ENCODE measurements around the gene CDH13. TPM values are rescaled to one million over a fixed set of nuclear protein-coding genes. Genes with fewer than 3 reads are reported as not detected.

CDH13 gene
- total and polyA plus RNA-seq, 10 of the 15 experiments (the other 5 are each of a cell fraction or from before 2014, with no cell fraction given): under 0.01 to 0.05 TPM; not detected in 8

- ChIA-PET CTCF (no interaction called here), RAD21 (ENCODE audit: unreplicated experiment) (no interaction called here), POLR2A (no interaction called here), SMC1A (ENCODE audit: uncharacterized antibody, unreplicated experiment) (no interaction called here)
- Histone ChIP-seq H3K4me1 (ENCODE audit: control insufficient read depth, insufficient read depth, low read length) (no peaks in the 10 kb centered on the region), H2AFZ (ENCODE audit: control insufficient read depth, low read depth, low read length) (no peak overlapping the region), H3K4me3 (no peak overlapping the region), H4K20me1 (ENCODE audit: control insufficient read depth, insufficient read depth) (no peaks in the 10 kb centered on the region), H3K9me3 (replicated peaks; ENCODE audit: control insufficient read depth, insufficient read depth, low read length) (no peaks in the 10 kb centered on the region), H3K4me2 (ENCODE audit: control insufficient read depth, insufficient read depth) (no peak overlapping the region), H3K9ac (ENCODE audit: control insufficient read depth, insufficient read depth, low read length) (no peak overlapping the region), H3K27ac (ENCODE audit: control insufficient read depth, insufficient read depth) (no peak overlapping the region), H3K79me2 (ENCODE audit: control insufficient read depth, insufficient read depth, low read length) (no peaks in the 10 kb centered on the region), H3K36me3 (ENCODE audit: control insufficient read depth in 2 of 2, insufficient read depth in 2 of 2, low read length in 1 of 2) (no peaks in the 10 kb centered on the region), H3K27me3 (replicated peaks in 1 of 2; ENCODE audit: control insufficient read depth in 2 of 2, insufficient read depth in 2 of 2, low read length in 1 of 2) (no peaks in the 10 kb centered on the region; a peak in 1 of 4 replicates)
- intact Hi-C loops (cut with micrococcal nuclease; ENCODE audit: unreplicated experiment) (no loop called here), in situ Hi-C loops (cut with MboI) (no loop called here)
- TF ChIP-seq SREBF2 (IDR thresholded peaks at IDR 0.05; ENCODE audit: low read length) (no peak), IRF3 (IDR thresholded peaks at IDR 0.05) (no peak), CREB1 (IDR thresholded peaks at IDR 0.05; ENCODE audit: low read depth) (no peak), CTCF (IDR thresholded peaks at IDR 0.05 in 2 of 3, conservative IDR thresholded peaks at IDR 0.05 in 1 of 3; ENCODE audit: control insufficient read depth in 2 of 3, extremely low read depth in 1 of 3, insufficient read depth in 1 of 3, low read depth in 3 of 3, low read length in 3 of 3) (no peak), ZSCAN29 (IDR thresholded peaks at IDR 0.05) (no peak), EP300 (IDR thresholded peaks at IDR 0.05; ENCODE audit: borderline replicate concordance in 1 of 2, control insufficient read depth in 1 of 2, low read depth in 2 of 2, low read length in 2 of 2) (no peak), CHD2 (IDR thresholded peaks at IDR 0.05; ENCODE audit: borderline replicate concordance, low read depth, low read length) (no peak), FOXM1 (IDR thresholded peaks at IDR 0.05; ENCODE audit: low read depth, low read length) (no peak), POLR2AphosphoS2 (IDR thresholded peaks at IDR 0.05; ENCODE audit: low read depth, low read length) (no peak), LARP7 (IDR thresholded peaks at IDR 0.05) (no peak), ZZZ3 (IDR thresholded peaks at IDR 0.05; ENCODE audit: control insufficient read depth, insufficient read length, low read depth) (no peak), ZNF207 (IDR thresholded peaks at IDR 0.05; ENCODE audit: borderline replicate concordance) (no peak), SUPT20H (IDR thresholded peaks at IDR 0.05; ENCODE audit: borderline replicate concordance, control insufficient read depth, low read depth, low read length) (no peak)
- 39% methylated on average over 9 of the region's 9 CpGs for WGBS (ENCODE audit: insufficient coverage, insufficient replicate concordance, low lambda C conversion rate, missing lambda C conversion rate)
- no peak for FAIRE-seq
- ATAC-seq: no peak
- no TSS peak for BruUV-seq (replicated peaks)
- DNase-seq (ENCODE audit: low read depth, low spot score): no peak
Observed at GRCh38 chr16:83776944-83777343, 1150.2 kb downstream of the CDH13 start.
